Caco-2 (cell line): ENCODE results near the gene RPE65. TPM values are rescaled to one million over a fixed set of nuclear protein-coding genes. Genes with fewer than 3 reads are reported as not detected.

Experiments used
- BruUV-seq: library from RNA; stranded (reverse); fragments of 400-500 nt; replicated peaks from 2 replicates; lab custom pipeline; 2021; lab: Mats Ljungman, UMichigan
- CTCF ChIA-PET: fragments of 300-600 bp; sonication (Branson Sonifier 250); formaldehyde crosslinking; loops from one replicate; lab custom pipeline; 2022; ENCODE audit warnings: antibody characterized with exemption; lab: Charles Lee
- POLR2A ChIA-PET: fragments of 300-600 bp; sonication (Branson Sonifier 250); formaldehyde crosslinking; loops from one replicate; lab custom pipeline; 2022; ENCODE audit warnings: antibody characterized with exemption; lab: Charles Lee
- DNase-seq, 2 experiments: peaks; one replicate each; pipeline versions ENCODE4 v3.0.0 to v3.0.0-alpha.2; 2020 to 2022
- H3K27me3 ChIP-seq: replicated peaks from 2 replicates; pipeline ENCODE4 v1.6.0; 2011; ENCODE audit warnings: low read length; ENCODE audit not compliant: control insufficient read depth, insufficient read depth
- H3K36me3 ChIP-seq: 2 replicates; pipeline ENCODE4 v1.5.1; 2011; ENCODE audit warnings: low read length; ENCODE audit not compliant: control insufficient read depth, insufficient read depth
- H3K4me1 ChIP-seq: fragments of 250-450 bp; sonication (Bioruptor Pico); 2 replicates; pipeline ENCODE4 v1.5.1; 2020; ENCODE audit warnings: mild to moderate bottlenecking
- H3K4me3 ChIP-seq: 2 replicates; pipeline ENCODE4 v1.5.1; 2011; ENCODE audit warnings: low read depth, mild to moderate bottlenecking, control low read depth, low read length
- H3K9me3 ChIP-seq: fragments of 250-450 bp; sonication (Bioruptor Pico); 2 replicates; pipeline ENCODE4 v1.5.1; 2020; ENCODE audit warnings: mild to moderate bottlenecking, moderate library complexity
- H3K27ac Mint-ChIP-seq: one replicate; pipeline ENCODE4 v1.8.0; 2022; ENCODE audit warnings: mixed read lengths; ENCODE audit not compliant: unreplicated experiment
- H3K27me3 Mint-ChIP-seq: one replicate; pipeline ENCODE4 v1.8.0; 2022; ENCODE audit warnings: mixed read lengths; ENCODE audit not compliant: insufficient read depth, unreplicated experiment
- H3K36me3 Mint-ChIP-seq: one replicate; pipeline ENCODE4 v1.8.0; 2022; ENCODE audit warnings: mild to moderate bottlenecking, mixed read lengths; ENCODE audit not compliant: insufficient read depth, unreplicated experiment
- H3K4me1 Mint-ChIP-seq: one replicate; pipeline ENCODE4 v1.8.0; 2022; ENCODE audit warnings: low read depth, mixed read lengths; ENCODE audit not compliant: unreplicated experiment
- H3K4me3 Mint-ChIP-seq: one replicate; pipeline ENCODE4 v1.8.0; 2022; ENCODE audit warnings: mild to moderate bottlenecking, moderate library complexity, mixed read lengths; ENCODE audit not compliant: unreplicated experiment
- H3K9me3 Mint-ChIP-seq: one replicate; pipeline ENCODE4 v1.8.0; 2022; ENCODE audit warnings: mixed read lengths; ENCODE audit not compliant: unreplicated experiment
- CTCF ChIP-seq, 2 experiments: fragments of 200-600 bp in 1 of 2; IDR thresholded peaks; 1 replicate in 1 of 2; 2 replicates in 1 of 2; pipeline versions ENCODE4 v1.5.1 to v1.8.0; 2011 to 2022; ENCODE audit warnings: antibody characterized with exemption in 1 of 2, control low read depth in 1 of 2, inconsistent platforms in 1 of 2, low read depth in 1 of 2, low read length in 1 of 2, mild to moderate bottlenecking in 1 of 2, moderate library complexity in 1 of 2; ENCODE audit not compliant: insufficient read depth in 1 of 2, severe bottlenecking in 1 of 2, unreplicated experiment in 1 of 2
- intact Hi-C: fragments of 100-400 bp; cut with micrococcal nuclease; formaldehyde crosslinking; loops from one replicate; pipeline ENCODE4 v1.10.0; 2022; ENCODE audit not compliant: unreplicated experiment
- total RNA-seq: library from RNA; stranded (reverse); gene quantifications from 2 replicates; pipeline ENCODE4 v1.2.3, GENCODE V29; 2022

Gene RPE65
- total RNA-seq, 1 experiment from 2014 or later: not detected

GRCh38 chr1:68448365-68448764, 1.4 kb downstream of the RPE65 start:
- Mint-ChIP-seq H3K4me3 (no peak overlapping the region), H3K36me3 (no peaks in the 10 kb centered on the region), H3K27me3 (peaks cover 3% of the 10 kb centered on the region), H3K27ac (no peak overlapping the region), H3K9me3 (no peaks in the 10 kb centered on the region), H3K4me1 (peaks cover 3% of the 10 kb centered on the region)
- ChIA-PET POLR2A (no interaction called here), CTCF (no interaction called here)
- no peaks in the 10 kb centered on the region for H3K27me3 ChIP-seq
- intact Hi-C loops: no loop called here
- BruUV-seq: no TSS peak
- no peaks in the 10 kb centered on the region for H3K36me3 ChIP-seq
- no peaks in the 10 kb centered on the region for H3K9me3 ChIP-seq
- no peak for TF ChIP-seq CTCF (IDR thresholded peaks at IDR 0.05; ENCODE audit: insufficient read depth in 1 of 2, low read depth in 1 of 2, low read length in 1 of 2, severe bottlenecking in 1 of 2, unreplicated experiment in 1 of 2)
- H3K4me3 ChIP-seq: no peak overlapping the region
- H3K4me1 ChIP-seq: no peaks in the 10 kb centered on the region
- DNase-seq: no peak

GRCh38 chr1:68445709-68446108, 4.0 kb downstream of the RPE65 start:
- CTCF ChIA-PET: no interaction called here
- Mint-ChIP-seq H3K27me3 (peaks cover 5% of the 10 kb centered on the region), H3K27ac (no peak overlapping the region), H3K36me3 (no peaks in the 10 kb centered on the region), H3K9me3 (no peaks in the 10 kb centered on the region), H3K4me1 (peaks cover 6% of the 10 kb centered on the region), H3K4me3 (no peak overlapping the region)
- Histone ChIP-seq H3K4me3 (no peak overlapping the region), H3K36me3 (no peaks in the 10 kb centered on the region), H3K9me3 (no peaks in the 10 kb centered on the region), H3K4me1 (no peaks in the 10 kb centered on the region), H3K27me3 (no peaks in the 10 kb centered on the region)
- POLR2A ChIA-PET: no interaction called here
- BruUV-seq: no TSS peak
- TF ChIP-seq CTCF (IDR thresholded peaks at IDR 0.05; ENCODE audit: insufficient read depth in 1 of 2, low read depth in 1 of 2, low read length in 1 of 2, severe bottlenecking in 1 of 2, unreplicated experiment in 1 of 2): no peak
- DNase-seq: no peak
- intact Hi-C loops: no loop called here

DNA sequence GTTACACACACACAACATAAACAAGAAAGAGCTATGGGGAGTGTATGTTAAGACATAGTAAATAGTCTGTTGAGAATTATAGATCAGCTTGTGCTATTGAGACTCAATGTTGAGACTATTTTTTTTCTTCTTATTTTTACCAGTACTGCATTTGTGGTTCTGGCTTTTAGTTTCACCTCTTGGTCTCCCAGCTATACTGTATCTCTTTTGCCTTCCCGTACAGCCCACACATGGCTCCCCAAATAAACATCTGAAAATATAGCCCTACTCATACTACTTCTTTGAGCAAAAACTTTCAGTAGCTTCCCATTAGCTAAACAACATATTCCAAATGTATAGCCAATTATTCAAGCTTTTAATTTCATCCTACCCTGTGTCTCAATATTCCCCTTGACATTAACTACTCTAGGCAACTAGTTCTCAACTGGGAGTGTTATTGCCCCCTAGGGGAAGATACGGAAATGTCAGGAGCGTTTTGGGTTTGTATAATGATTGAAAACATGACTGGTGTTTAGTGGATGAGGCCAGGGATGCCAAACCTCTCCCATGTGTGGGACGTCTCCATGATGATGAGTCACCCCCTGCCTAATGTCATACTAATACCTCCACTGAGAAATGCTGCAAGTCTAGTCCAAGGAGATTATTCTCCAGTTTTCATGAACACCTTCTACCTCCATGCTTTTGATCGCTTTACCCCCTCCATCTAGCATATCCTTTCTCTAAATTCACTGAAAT, 6.8 kb downstream of the RPE65 start:
- peak; percentile 32 to 34 for TF ChIP-seq CTCF (IDR thresholded peaks at IDR 0.05; ENCODE audit: insufficient read depth in 1 of 2, low read depth in 1 of 2, low read length in 1 of 2, severe bottlenecking in 1 of 2, unreplicated experiment in 1 of 2)
- intact Hi-C loops: loop anchor here (1.0 to 2.0 kb wide), 2 partner anchors 122 to 326 kb away; no protein-coding TSS in a partner anchor
- H3K4me3 Mint-ChIP-seq: no peak overlapping the region
- Histone ChIP-seq H3K27me3 (no peaks in the 10 kb centered on the region), H3K4me3 (no peak overlapping the region), H3K36me3 (no peaks in the 10 kb centered on the region), H3K9me3 (no peaks in the 10 kb centered on the region), H3K4me1 (no peaks in the 10 kb centered on the region)
- H3K36me3 Mint-ChIP-seq: no peaks in the 10 kb centered on the region
- peaks cover 6% of the 10 kb centered on the region for H3K4me1 Mint-ChIP-seq
- CTCF ChIA-PET: interaction anchor here (0.7 kb wide), 1 partner anchor 323 kb away, joined by 3 read pairs; no protein-coding TSS in a partner anchor
- peak in 1 of 2 experiments; percentile 35 for DNase-seq
- POLR2A ChIA-PET: no interaction called here
- H3K27ac Mint-ChIP-seq: no peak overlapping the region
- peaks cover 12% of the 10 kb centered on the region for H3K27me3 Mint-ChIP-seq
- H3K9me3 Mint-ChIP-seq: no peaks in the 10 kb centered on the region
- no TSS peak for BruUV-seq
